Endothelial cell of umbilical vein (primary cell): Measurements from ENCODE around the gene FOXL2.

Experiments
- CTCF ChIP-seq, 2 donors: IDR thresholded peaks; 1 replicate in 1 of 2; 2 replicates in 1 of 2; pipeline ENCODE4 v1.5.1; 2011; ENCODE audit warnings: low read length in 2 of 2, mild to moderate bottlenecking in 2 of 2, moderate library complexity in 2 of 2, control low read depth in 1 of 2, inconsistent platforms in 1 of 2, low read depth in 1 of 2; ENCODE audit not compliant: insufficient read depth in 1 of 2; ENCODE audit errors: extremely low read depth in 1 of 2
- EZH2 ChIP-seq: IDR thresholded peaks from 2 replicates; pipeline ENCODE4 v1.6.1; 2012; ENCODE audit warnings: borderline replicate concordance, low read depth, mild to moderate bottlenecking, moderate library complexity, low read length, inconsistent platforms; ENCODE audit not compliant: severe bottlenecking
- FOS ChIP-seq: IDR thresholded peaks from 2 replicates; pipeline ENCODE4 v1.6.1; 2011; ENCODE audit warnings: mild to moderate bottlenecking, low read length, moderate library complexity, borderline replicate concordance; ENCODE audit not compliant: insufficient read depth
- MAX ChIP-seq: IDR thresholded peaks from 2 replicates; pipeline ENCODE4 v1.6.1; 2011; ENCODE audit not compliant: insufficient read depth, insufficient read length
- POLR2A ChIP-seq: IDR thresholded peaks from 2 replicates; pipeline ENCODE4 v1.6.1; 2012; ENCODE audit warnings: low read depth, mild to moderate bottlenecking, control low read depth, low read length
- POLR2AphosphoS5 ChIP-seq: IDR thresholded peaks from 2 replicates; pipeline ENCODE4 v1.6.1; 2012; ENCODE audit warnings: low read depth, mild to moderate bottlenecking, control low read depth, low read length, moderate library complexity; ENCODE audit not compliant: insufficient read depth

GRCh38 chr3:138984816-138985215 is 37.9 kb upstream of the FOXL2 start:
- TF ChIP-seq CTCF (IDR thresholded peaks at IDR 0.05; ENCODE audit: extremely low read depth in 1 of 2, insufficient read depth in 1 of 2, low read depth in 1 of 2, low read length in 2 of 2) (no peak), EZH2 (no peak), POLR2AphosphoS5 (no peak), POLR2A (no peak), MAX (no peak), FOS (no peak)
